Stimulated activated memory B cell treated with anti-CD40 and anti-IgM and Interleukin-4, amounts not matched to agents 10 μg/mL and 1 μg/mL and 100 μg/mL, for 72 hours (primary cell): ENCODE measurements around the gene PDZD8.

Experiments used
- ATAC-seq: fragments of 150-1000 bp; cut with Tn5 transposase; 2 replicates; pipeline ENCODE4 v1.10.0; 2021
- H3K27ac Mint-ChIP-seq: one replicate; pipeline ENCODE4 v1.8.0; 2022; ENCODE audit warnings: mild to moderate bottlenecking, mixed read lengths
- H3K27me3 Mint-ChIP-seq: one replicate; pipeline ENCODE4 v1.8.0; 2022; ENCODE audit warnings: mixed read lengths
- H3K36me3 Mint-ChIP-seq: one replicate; pipeline ENCODE4 v1.8.0; 2022; ENCODE audit warnings: mixed read lengths
- H3K4me1 Mint-ChIP-seq: one replicate; pipeline ENCODE4 v1.8.0; 2022; ENCODE audit warnings: mixed read lengths
- H3K4me3 Mint-ChIP-seq: one replicate; pipeline ENCODE4 v1.8.0; 2022; ENCODE audit warnings: mild to moderate bottlenecking, moderate library complexity, mixed read lengths
- H3K9me3 Mint-ChIP-seq: one replicate; pipeline ENCODE4 v1.8.0; 2022; ENCODE audit warnings: mixed read lengths

PDZD8 gene, protein sequence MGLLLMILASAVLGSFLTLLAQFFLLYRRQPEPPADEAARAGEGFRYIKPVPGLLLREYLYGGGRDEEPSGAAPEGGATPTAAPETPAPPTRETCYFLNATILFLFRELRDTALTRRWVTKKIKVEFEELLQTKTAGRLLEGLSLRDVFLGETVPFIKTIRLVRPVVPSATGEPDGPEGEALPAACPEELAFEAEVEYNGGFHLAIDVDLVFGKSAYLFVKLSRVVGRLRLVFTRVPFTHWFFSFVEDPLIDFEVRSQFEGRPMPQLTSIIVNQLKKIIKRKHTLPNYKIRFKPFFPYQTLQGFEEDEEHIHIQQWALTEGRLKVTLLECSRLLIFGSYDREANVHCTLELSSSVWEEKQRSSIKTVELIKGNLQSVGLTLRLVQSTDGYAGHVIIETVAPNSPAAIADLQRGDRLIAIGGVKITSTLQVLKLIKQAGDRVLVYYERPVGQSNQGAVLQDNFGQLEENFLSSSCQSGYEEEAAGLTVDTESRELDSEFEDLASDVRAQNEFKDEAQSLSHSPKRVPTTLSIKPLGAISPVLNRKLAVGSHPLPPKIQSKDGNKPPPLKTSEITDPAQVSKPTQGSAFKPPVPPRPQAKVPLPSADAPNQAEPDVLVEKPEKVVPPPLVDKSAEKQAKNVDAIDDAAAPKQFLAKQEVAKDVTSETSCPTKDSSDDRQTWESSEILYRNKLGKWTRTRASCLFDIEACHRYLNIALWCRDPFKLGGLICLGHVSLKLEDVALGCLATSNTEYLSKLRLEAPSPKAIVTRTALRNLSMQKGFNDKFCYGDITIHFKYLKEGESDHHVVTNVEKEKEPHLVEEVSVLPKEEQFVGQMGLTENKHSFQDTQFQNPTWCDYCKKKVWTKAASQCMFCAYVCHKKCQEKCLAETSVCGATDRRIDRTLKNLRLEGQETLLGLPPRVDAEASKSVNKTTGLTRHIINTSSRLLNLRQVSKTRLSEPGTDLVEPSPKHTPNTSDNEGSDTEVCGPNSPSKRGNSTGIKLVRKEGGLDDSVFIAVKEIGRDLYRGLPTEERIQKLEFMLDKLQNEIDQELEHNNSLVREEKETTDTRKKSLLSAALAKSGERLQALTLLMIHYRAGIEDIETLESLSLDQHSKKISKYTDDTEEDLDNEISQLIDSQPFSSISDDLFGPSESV

DNA sequence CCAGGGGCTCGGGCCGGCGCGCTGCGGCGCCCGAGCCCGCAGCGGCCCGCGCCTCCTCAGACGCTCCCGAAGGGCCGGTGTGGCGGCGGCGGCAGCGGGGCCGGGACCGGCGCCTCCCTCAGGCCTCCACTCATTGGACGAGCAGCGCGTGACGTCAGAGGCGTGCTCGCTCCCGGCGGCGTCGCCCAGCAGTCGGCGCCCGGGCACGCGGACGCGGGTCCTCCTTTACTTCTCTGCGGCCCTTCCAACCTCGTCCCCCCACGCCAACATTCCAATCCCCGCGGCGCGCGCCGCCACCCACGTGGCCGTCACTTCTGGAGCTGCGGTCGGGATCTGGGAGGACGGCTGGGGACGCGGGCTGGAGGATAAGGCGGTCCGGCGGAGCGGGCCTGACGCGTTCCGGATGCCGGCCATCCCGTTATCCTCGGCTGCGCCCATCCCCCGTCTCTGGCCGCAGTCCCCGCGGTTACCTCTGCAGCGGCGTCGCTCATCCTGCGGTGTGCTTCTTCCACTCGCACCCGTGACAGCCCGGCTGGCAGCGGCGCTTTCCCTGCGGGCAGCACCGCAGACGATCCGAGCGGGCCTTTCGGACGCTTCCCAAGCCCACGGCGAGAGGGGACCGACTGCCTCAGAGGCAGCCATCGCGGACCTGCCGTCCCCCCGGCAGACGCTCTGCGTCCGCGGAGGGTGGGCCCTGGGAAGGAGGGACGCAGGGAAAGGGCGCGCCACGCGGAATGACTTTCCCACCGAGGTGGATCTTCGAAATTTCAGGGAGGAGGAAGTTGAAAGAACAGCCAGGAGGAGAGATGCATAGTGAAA lies at the start of gene PDZD8:
Gene PDZD8, minus strand, starts transcription at position 81 of the 819 bp plus-strand sequence. CDS start 213 bp downstream, outside the sequence.
- H3K27me3 Mint-ChIP-seq = peaks cover 16% of the 10 kb centered on the region

DNA sequence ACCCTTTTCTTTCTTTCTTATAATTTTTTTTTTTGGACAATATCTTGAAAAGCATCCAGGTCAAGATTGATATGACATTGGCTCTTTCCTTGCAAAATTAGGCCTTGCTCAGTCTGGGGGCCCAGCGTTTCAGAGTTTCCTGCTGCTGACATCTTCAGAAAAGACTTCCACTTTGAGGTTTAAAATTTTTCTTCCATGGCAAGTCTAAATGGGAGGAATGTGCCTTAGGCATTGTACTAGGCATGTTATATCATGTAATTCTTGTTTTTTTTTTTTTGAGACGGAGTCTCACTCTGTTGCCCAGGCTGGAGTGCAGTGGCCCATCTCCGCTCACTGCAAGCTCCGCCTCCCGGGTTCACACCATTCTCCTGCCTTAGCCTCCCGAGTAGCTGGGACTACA lies 48.9 kb upstream of the PDZD8 start:
- no peak for ATAC-seq
- Mint-ChIP-seq H3K27me3 (peaks cover 9% of the 10 kb centered on the region), H3K36me3 (no peaks in the 10 kb centered on the region), H3K27ac (no peak overlapping the region), H3K4me3 (no peak overlapping the region), H3K4me1 (no peaks in the 10 kb centered on the region), H3K9me3 (peaks cover 6% of the 10 kb centered on the region)

More for the DNA sequence above, at the start of gene PDZD8:
- H3K4me1 Mint-ChIP-seq = peaks cover 30% of the 10 kb centered on the region
- no peaks in the 10 kb centered on the region for H3K36me3 Mint-ChIP-seq
- H3K4me3 Mint-ChIP-seq = peak within 1 kb of the TSS; percentile 94
- H3K9me3 Mint-ChIP-seq = no peaks in the 10 kb centered on the region
- peak within 1 kb of the TSS; percentile 84 for H3K27ac Mint-ChIP-seq
- ATAC-seq = peak; percentile 97

DNA sequence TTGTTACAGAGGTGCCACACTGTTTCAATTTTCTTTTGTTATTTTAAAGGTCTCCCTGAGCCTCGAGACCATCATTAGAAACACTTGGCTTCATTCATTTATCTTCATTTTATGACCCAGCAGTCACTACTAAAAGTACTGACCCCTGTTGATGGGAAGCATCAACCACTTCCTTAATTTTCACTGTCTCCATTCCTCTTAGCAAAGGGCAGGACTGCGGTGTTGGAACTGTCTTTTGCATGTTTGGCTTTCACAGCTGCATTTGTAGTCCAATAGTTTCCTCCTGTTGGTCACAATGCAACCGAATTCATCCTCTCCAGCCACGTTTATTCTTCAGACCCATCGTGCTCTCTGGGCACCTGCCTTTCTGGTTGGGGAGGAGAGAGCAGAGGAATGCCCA lies 46.7 kb upstream of the PDZD8 start:
- no peaks in the 10 kb centered on the region for H3K36me3 Mint-ChIP-seq
- H3K4me3 Mint-ChIP-seq = no peak overlapping the region
- no peak for ATAC-seq
- H3K9me3 Mint-ChIP-seq = peaks cover 6% of the 10 kb centered on the region
- no peak overlapping the region for H3K27ac Mint-ChIP-seq
- H3K27me3 Mint-ChIP-seq = peaks cover 9% of the 10 kb centered on the region
- no peaks in the 10 kb centered on the region for H3K4me1 Mint-ChIP-seq

DNA sequence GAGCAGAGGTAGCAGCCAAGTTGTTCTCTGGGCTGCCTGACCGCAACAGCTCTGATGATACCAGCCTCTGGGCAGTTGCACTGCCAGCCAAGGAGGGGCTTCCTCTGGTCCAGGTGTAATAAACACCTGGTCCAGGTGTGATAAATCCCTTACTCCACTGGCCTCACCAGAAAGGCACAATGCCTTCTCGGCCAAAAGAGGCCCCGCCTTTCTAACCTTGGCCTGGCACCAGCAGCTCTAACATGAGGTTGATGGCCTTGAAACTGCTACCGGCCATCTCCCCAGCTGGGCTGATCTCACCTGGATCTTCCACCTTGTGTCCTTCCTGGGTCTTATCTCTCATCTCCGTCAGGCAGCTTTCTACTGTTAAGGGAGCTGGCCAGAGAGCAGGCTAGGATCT lies 45.5 kb upstream of the PDZD8 start:
- H3K27ac Mint-ChIP-seq = no peak overlapping the region

DNA sequence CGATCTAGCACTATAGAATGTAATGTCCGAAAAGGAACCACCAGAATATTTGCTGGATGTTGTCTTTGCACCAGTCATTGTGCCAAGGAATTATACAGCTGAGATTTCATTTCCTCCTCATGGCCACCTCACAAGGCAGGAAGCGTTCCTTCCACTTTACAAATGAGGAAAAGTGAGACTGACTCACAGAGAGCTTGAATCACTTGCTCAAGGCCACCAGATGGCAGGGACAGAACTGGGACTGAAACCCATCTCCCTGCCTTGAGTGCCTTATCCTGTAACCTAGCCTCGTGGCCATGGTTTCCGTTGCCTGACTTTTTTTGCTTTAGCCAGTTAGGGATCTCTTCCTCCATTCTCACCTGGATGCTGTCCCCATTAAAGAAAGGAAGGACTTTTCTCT lies 44.7 kb upstream of the PDZD8 start:
- Mint-ChIP-seq H3K27ac (no peak overlapping the region), H3K27me3 (peaks cover 9% of the 10 kb centered on the region), H3K36me3 (no peaks in the 10 kb centered on the region), H3K4me3 (no peak overlapping the region), H3K4me1 (no peaks in the 10 kb centered on the region), H3K9me3 (peaks cover 6% of the 10 kb centered on the region)
- ATAC-seq = no peak

More for the DNA sequence above, 45.5 kb upstream of the PDZD8 start:
- Mint-ChIP-seq H3K4me3 (no peak overlapping the region), H3K27me3 (peaks cover 9% of the 10 kb centered on the region), H3K36me3 (no peaks in the 10 kb centered on the region), H3K4me1 (no peaks in the 10 kb centered on the region), H3K9me3 (peaks cover 6% of the 10 kb centered on the region)
- ATAC-seq = no peak

DNA sequence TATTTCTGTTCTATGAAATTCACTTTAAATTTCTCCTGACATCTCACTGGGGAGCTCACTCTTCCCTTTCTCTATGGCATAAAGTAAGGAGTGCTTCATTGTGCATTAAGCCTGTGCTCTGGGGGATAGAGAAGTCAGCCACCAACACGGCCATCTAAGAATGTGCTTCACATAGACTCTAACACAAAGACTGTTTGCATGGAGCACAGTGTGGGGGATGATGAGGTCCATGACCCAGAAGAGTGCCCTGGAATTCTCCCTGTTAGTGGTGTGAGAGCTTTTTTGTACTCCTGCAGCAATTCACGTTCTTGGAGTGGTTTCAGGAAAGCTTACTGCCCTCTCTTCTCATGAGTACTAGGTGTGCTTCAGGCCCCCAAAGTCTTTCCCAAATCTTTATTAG lies 43.9 kb upstream of the PDZD8 start:
- Mint-ChIP-seq H3K27me3 (peaks cover 9% of the 10 kb centered on the region), H3K4me1 (no peaks in the 10 kb centered on the region), H3K36me3 (no peaks in the 10 kb centered on the region), H3K9me3 (peaks cover 6% of the 10 kb centered on the region), H3K27ac (no peak overlapping the region), H3K4me3 (no peak overlapping the region)
- no peak for ATAC-seq

DNA sequence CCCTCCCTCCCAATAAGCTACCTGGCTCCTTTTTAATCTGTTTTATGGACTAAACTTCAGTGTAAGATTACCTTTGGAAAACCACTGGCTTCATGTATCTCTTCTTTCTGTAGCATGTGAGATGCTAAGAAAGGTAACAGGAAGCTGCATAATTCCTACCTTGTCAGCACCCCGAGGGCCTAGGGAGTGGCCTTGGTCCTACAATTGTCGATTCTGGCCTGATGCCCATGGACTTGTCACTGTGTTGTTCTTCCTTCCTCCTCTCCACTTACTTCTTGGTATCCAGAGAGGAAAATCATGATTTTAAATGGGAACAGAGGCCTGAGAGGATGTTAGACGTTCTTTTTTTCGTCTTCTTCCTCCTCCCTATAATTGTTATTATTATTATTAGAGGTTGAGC lies 42.9 kb upstream of the PDZD8 start:
- Mint-ChIP-seq H3K36me3 (no peaks in the 10 kb centered on the region), H3K27me3 (peaks cover 9% of the 10 kb centered on the region)
- ATAC-seq = no peak

DNA sequence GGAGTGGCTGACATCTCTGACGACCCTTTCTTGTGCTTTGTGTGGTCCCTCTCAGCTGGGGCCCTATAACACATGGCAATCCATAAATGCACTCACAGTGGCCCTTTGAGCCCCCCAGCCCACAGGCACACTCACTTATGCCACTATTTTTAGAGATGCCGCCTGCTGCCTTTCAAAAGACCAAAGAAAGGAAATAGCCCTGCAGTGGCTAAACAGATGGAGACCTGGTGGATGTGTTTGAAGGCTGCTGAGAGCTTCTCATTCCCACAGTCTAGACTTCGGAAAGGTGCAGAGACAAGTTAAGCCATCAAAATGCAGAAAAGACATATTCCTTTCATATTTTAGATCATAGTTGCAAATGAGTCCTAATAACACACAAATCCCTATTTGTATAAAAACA lies 42.0 kb upstream of the PDZD8 start:
- Mint-ChIP-seq H3K36me3 (no peaks in the 10 kb centered on the region), H3K9me3 (peaks cover 6% of the 10 kb centered on the region), H3K4me3 (no peak overlapping the region), H3K4me1 (no peaks in the 10 kb centered on the region), H3K27ac (no peak overlapping the region), H3K27me3 (peaks cover 9% of the 10 kb centered on the region)
- ATAC-seq = no peak

More for the DNA sequence above, 42.9 kb upstream of the PDZD8 start:
- H3K4me1 Mint-ChIP-seq = no peaks in the 10 kb centered on the region
- no peak overlapping the region for H3K27ac Mint-ChIP-seq
- H3K9me3 Mint-ChIP-seq = peaks cover 6% of the 10 kb centered on the region
- H3K4me3 Mint-ChIP-seq = no peak overlapping the region

DNA sequence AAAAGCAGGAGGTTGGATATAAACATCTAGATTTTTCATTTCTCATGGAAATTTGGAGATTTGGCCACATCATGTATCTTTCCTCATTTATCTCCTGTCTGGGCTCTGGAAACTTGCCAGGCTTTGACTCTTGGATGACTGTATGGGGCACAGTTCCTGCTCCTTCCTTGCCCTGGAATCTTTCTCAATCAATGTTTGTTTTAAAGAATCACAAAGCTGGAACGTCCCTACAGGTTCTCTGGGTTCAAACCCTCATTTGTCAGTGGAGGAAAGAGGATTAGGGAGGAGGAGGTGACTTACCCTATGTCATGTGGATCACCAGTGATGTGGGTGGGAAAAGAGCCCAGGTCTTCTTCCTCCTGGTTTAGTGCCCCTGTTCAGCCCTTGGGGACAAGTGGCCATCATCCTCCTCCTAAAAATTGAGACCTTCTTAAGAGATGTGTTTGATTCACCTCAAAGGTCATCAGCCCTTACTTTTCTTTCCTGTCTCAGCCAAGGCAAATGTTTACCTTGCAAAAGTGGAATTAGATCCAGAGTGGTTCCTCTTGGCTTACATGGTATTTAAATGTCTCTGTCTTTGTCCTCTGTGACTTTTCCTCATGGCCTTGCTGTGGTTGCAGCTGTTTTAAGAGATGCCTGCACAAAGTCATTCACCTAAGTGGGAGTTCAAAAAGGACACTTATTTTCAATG lies 38.8 kb upstream of the PDZD8 start:
- no peak for ATAC-seq

DNA sequence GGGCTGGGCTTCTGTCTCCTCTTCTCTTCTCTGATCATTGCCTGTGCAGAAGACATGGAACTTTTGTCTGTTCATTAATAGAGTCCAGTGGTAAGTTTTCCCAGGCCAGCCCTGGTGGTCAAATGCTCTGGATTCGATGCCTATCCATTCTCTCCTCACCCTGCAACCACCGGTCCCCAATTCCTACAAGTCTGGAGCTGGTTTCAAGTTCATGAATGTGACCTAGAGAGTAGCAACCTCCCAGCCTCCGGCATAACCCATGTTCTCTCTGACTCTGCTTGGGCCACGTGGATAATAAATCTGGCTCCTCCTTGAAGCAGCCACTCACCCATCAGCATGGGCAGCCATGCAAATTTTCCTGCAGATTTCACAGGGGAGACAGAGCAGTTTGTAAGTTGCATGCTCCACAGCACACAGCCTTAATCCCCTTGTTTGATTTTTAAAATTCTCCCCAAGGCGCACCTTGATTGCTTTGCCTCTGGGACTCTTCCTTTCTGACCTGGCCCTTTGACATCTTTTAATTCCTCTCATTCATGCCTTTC lies 37.3 kb upstream of the PDZD8 start:
- no peak for ATAC-seq
- Mint-ChIP-seq H3K27me3 (no peaks in the 10 kb centered on the region), H3K4me1 (no peaks in the 10 kb centered on the region)

More for the DNA sequence above, 38.8 kb upstream of the PDZD8 start:
- Mint-ChIP-seq H3K4me3 (no peak overlapping the region), H3K36me3 (no peaks in the 10 kb centered on the region), H3K27ac (no peak overlapping the region), H3K27me3 (no peaks in the 10 kb centered on the region), H3K4me1 (no peaks in the 10 kb centered on the region), H3K9me3 (no peaks in the 10 kb centered on the region)

DNA sequence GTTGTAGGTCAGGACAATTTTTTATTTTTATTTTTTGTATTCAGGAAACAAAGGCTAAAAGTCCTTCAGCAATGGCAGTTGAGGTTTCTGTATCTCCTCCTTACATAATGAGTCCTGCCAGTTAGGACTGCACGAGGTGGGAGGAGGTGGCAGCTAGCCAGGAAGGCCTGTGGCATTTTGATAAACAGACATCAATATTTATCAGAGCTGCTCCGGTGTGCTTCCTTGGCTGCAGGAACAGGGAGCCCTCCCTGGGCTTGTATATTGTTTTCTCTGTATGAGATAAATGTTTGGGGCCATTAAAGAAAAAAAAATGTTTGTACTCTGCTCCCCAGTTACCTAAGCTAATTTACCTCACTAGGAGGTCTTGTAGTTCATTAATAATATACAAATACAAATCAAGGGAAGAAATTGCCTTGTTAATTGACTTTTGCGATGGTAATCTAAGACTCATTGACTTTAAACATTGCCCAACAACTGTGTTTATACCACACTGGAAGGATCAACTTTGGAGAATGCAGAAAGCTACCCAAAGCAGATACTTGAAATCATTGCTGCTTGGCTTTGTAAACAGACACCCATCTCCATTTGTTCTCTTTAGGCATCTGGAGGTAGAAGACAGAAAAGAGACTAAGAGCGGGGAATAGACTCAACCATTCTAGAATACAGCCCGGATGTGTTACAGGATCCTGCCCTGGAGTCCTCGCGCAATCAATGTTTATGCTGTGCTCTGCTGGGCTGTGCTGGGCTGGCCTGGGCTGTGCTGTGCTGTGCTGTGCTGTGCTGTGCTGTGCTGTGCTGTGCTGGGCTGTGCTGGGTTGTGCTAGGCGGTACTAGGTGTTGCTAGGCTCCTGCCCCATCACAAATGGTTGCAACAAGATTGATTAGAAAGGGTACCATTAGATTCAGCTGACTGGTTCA lies 36.5 kb upstream of the PDZD8 start:
- no peaks in the 10 kb centered on the region for H3K4me1 Mint-ChIP-seq

More for the DNA sequence above, 37.3 kb upstream of the PDZD8 start:
- no peaks in the 10 kb centered on the region for H3K36me3 Mint-ChIP-seq
- no peak overlapping the region for H3K27ac Mint-ChIP-seq
- no peaks in the 10 kb centered on the region for H3K9me3 Mint-ChIP-seq
- no peak overlapping the region for H3K4me3 Mint-ChIP-seq

DNA sequence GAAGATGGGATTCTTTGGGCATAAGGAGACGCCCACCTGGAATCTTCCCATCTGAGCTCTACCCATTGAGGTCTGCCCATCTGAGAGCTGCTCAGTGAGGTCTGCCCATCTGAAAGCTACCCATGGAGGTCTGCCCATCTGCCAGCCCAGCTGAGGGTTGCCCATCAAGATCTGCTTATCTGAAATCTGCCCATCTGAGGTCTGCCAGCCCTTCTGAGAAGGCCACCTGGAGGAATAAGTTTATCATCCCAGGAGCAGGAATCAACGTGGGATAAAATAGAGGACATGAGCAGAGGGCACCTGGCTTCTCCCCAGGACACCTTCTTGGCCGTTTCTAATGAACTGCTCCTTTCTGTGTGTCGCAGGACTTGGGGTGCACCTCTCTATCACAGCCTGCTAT lies 35.3 kb upstream of the PDZD8 start:
- H3K4me1 Mint-ChIP-seq = no peaks in the 10 kb centered on the region
- no peaks in the 10 kb centered on the region for H3K36me3 Mint-ChIP-seq
- no peak overlapping the region for H3K4me3 Mint-ChIP-seq
- H3K9me3 Mint-ChIP-seq = no peaks in the 10 kb centered on the region
- ATAC-seq = no peak
- peaks cover 9% of the 10 kb centered on the region for H3K27me3 Mint-ChIP-seq
- no peak overlapping the region for H3K27ac Mint-ChIP-seq

More for the DNA sequence above, 36.5 kb upstream of the PDZD8 start:
- no peak overlapping the region for H3K27ac Mint-ChIP-seq
- no peak overlapping the region for H3K4me3 Mint-ChIP-seq
- no peaks in the 10 kb centered on the region for H3K9me3 Mint-ChIP-seq
- no peaks in the 10 kb centered on the region for H3K36me3 Mint-ChIP-seq
- H3K27me3 Mint-ChIP-seq = peaks cover 2% of the 10 kb centered on the region
- ATAC-seq = peak; percentile 35
